Measurements from ENCODE around the gene EFL1. TPM values are rescaled to one million over a fixed set of nuclear protein-coding genes. Genes with fewer than 3 reads are reported as not detected.
A peak's percentile ranks its signal among the peaks of the same experiment; 100 is the strongest.
"Not testable (repeated sequence)": the region's sequence is repeated elsewhere in the genome, so short reads cannot be mapped to it uniquely, and the experiment has no call there.

The EFL1 gene
- total and polyA plus RNA-seq, 2 experiments from 2014 or later = 15.4 to 46.4 TPM

GRCh38 chr15:82237944-82238534, 24.5 kb downstream of the EFL1 start:
- not testable (repeated sequence) for H3K79me2 ChIP-seq (replicated peaks; ENCODE audit: insufficient read depth); H3F3A ChIP-seq (replicated peaks; ENCODE audit: low read depth); H3K27ac ChIP-seq (ENCODE audit: low read depth); H3K9me3 Mint-ChIP-seq; H3K27me3 Mint-ChIP-seq (ENCODE audit: insufficient read depth, low read depth, poor library complexity); H3K4me1 Mint-ChIP-seq; H4K20me1 ChIP-seq (replicated peaks; ENCODE audit: insufficient read depth); H3K27ac Mint-ChIP-seq; H3K27me3 ChIP-seq (ENCODE audit: insufficient read depth); H3K4me2 ChIP-seq; ATAC-seq; H3K9me2 ChIP-seq (ENCODE audit: insufficient read depth); H2AFZ ChIP-seq; H3K4me1 ChIP-seq (ENCODE audit: insufficient read depth); H3K4me3 Mint-ChIP-seq; DNase-seq (ENCODE audit: low spot score); H3K4me3 ChIP-seq
- peaks cover 21% of the 10 kb centered on the region; the same call in 1 of the 2 replicates for H3K36me3 ChIP-seq (ENCODE audit: insufficient read depth)
- peaks cover 20% of the 10 kb centered on the region for H3K36me3 Mint-ChIP-seq (ENCODE audit: low read depth)

DNA sequence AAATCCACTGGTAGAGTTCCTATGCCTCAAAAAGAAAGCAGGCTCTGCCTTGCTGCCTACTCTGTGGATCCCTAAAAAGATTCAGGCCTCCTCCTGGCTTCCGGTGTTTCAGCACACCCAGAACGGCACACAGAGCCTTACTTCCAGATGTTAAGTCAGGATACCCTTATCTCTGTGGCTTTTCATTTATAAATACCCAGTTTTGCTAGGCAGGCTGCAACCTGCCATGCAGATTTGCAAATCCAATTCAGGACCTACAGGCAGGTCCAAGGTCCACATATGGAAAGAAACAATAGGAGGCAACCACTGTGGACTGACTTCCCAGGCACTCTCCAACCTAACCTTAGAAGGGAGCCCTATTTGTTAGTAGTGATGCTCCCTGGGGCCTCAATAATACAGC, 30.7 kb downstream of the EFL1 start:
- no peaks in the 10 kb centered on the region for H3F3A ChIP-seq (replicated peaks; ENCODE audit: low read depth)
- no peak overlapping the region for H3K4me2 ChIP-seq
- no peaks in the 10 kb centered on the region for H4K20me1 ChIP-seq (replicated peaks; ENCODE audit: insufficient read depth)
- peaks cover 7% of the 10 kb centered on the region; the same call in 1 of the 3 replicates for H3K4me1 Mint-ChIP-seq
- H3K27me3 ChIP-seq (ENCODE audit: insufficient read depth) = no peaks in the 10 kb centered on the region
- no peaks in the 10 kb centered on the region for H3K79me2 ChIP-seq (replicated peaks; ENCODE audit: insufficient read depth)
- ATAC-seq (peak; percentile 75), DNase-seq (ENCODE audit: low spot score) (peak; percentile 8)
- H3K9me2 ChIP-seq (ENCODE audit: insufficient read depth) = no peaks in the 10 kb centered on the region
- no peaks in the 10 kb centered on the region for H3K36me3 ChIP-seq (ENCODE audit: insufficient read depth)
- H2AFZ ChIP-seq = no peak overlapping the region
- H3K9me3 Mint-ChIP-seq = no peaks in the 10 kb centered on the region
- H3K4me3 Mint-ChIP-seq = no peak overlapping the region
- H3K27ac ChIP-seq (ENCODE audit: low read depth) = no peak overlapping the region
- H3K36me3 Mint-ChIP-seq (ENCODE audit: low read depth) = peaks cover under 1% of the 10 kb centered on the region
- no peak overlapping the region for H3K27ac Mint-ChIP-seq
- H3K4me3 ChIP-seq = no peak overlapping the region
- H3K27me3 Mint-ChIP-seq (ENCODE audit: insufficient read depth, low read depth, poor library complexity) = no peaks in the 10 kb centered on the region
- H3K4me1 ChIP-seq (ENCODE audit: insufficient read depth) = no peaks in the 10 kb centered on the region
- TF ChIP-seq ETS1 (IDR thresholded peaks at IDR 0.05) (no peak), EZH2 (IDR thresholded peaks at IDR 0.05; ENCODE audit: low read depth, unreplicated experiment) (no peak), CREB1 (CRISPR knock-in tag; IDR thresholded peaks at IDR 0.05; ENCODE audit: low read depth) (no peak), CTCF (conservative IDR thresholded peaks at IDR 0.05; ENCODE audit: low read depth in 2 of 2) (no peak), EZH2phosphoT487 (IDR thresholded peaks at IDR 0.05; ENCODE audit: unreplicated experiment) (no peak), POLR2AphosphoS5 (IDR thresholded peaks at IDR 0.05; ENCODE audit: low read depth) (no peak), NANOG (IDR thresholded peaks at IDR 0.05; ENCODE audit: borderline replicate concordance) (no peak), STAT1 (IDR thresholded peaks at IDR 0.05; ENCODE audit: unreplicated experiment) (no peak), ZNF462 (CRISPR knock-in tag; IDR thresholded peaks at IDR 0.05) (no peak), ZNF114 (CRISPR knock-in tag; IDR thresholded peaks at IDR 0.05) (no peak), ZNF331 (CRISPR knock-in tag; IDR thresholded peaks at IDR 0.05; ENCODE audit: low read depth) (no peak), JUNB (IDR thresholded peaks at IDR 0.05; ENCODE audit: unreplicated experiment) (no peak)

Data from GM23338 (cell line).